ENCODE data around the gene ABCA4.

The ABCA4 gene

GRCh38 chr1:94024104-94024792 lies 96.7 kb downstream of the ABCA4 start:
- TF ChIP-seq, protein P1, sequence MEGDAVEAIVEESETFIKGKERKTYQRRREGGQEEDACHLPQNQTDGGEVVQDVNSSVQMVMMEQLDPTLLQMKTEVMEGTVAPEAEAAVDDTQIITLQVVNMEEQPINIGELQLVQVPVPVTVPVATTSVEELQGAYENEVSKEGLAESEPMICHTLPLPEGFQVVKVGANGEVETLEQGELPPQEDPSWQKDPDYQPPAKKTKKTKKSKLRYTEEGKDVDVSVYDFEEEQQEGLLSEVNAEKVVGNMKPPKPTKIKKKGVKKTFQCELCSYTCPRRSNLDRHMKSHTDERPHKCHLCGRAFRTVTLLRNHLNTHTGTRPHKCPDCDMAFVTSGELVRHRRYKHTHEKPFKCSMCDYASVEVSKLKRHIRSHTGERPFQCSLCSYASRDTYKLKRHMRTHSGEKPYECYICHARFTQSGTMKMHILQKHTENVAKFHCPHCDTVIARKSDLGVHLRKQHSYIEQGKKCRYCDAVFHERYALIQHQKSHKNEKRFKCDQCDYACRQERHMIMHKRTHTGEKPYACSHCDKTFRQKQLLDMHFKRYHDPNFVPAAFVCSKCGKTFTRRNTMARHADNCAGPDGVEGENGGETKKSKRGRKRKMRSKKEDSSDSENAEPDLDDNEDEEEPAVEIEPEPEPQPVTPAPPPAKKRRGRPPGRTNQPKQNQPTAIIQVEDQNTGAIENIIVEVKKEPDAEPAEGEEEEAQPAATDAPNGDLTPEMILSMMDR (IDR thresholded peaks at IDR 0.05; ENCODE audit: borderline replicate concordance, control extremely low read depth, extremely low read depth, insufficient read depth, missing control alignments) = no peak
- in situ Hi-C loops (cut with MboI; ENCODE audit: low sequenced_read_pairs, unreplicated experiment) = no loop called here
- no peak for DNase-seq (ENCODE audit: low spot score)

GRCh38 chr1:94022471-94023189 lies 98.3 kb downstream of the ABCA4 start:
- no peak for DNase-seq (ENCODE audit: low spot score)
- TF ChIP-seq, protein P1 (IDR thresholded peaks at IDR 0.05; ENCODE audit: borderline replicate concordance, control extremely low read depth, extremely low read depth, insufficient read depth, missing control alignments) = no peak
- in situ Hi-C loops (cut with MboI; ENCODE audit: low sequenced_read_pairs, unreplicated experiment) = no loop called here

DNA sequence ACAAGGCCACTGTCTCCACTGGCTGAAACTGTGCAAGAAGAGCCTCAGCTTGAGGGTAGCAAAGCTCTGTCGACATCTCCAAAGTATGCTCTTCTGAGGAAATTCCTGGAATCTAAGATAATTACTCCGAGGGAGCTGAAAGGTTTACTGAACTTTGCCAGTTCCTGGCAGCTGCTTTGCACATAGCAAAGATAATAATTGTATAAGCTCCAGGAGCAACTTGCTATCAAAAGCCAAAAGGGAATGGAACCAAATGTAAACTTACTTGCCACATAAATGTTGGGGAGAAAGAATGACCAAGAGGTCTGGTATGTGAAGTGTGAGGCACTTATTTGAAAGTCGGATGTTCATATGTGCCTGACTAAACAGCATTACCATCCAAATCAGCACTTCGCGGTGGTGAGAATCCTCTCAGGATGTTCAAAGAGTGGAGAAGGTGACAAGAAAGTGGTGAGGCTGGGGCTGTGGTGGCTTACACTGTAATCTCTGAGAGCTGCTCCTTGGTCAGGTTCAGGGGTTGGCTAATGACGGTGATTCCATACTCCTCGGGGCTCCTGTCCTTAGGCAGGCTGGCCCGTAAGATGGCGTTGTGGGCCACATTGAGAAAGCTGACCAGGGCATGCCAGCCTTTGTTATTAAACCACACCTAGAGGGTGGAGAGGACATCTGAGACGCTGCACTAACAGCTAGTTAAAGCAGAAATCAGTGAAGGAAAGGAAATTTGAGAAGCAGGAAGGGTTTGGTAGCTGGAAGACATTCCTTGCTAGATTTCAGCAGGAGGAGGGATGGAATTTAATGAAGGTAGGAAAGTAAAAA lies 100.0 kb downstream of the ABCA4 start:
- in situ Hi-C loops (cut with MboI; ENCODE audit: low sequenced_read_pairs, unreplicated experiment) = no loop called here
- no peak for DNase-seq (ENCODE audit: low spot score)
- TF ChIP-seq, protein P1 (IDR thresholded peaks at IDR 0.05; ENCODE audit: borderline replicate concordance, control extremely low read depth, extremely low read depth, insufficient read depth, missing control alignments) = no peak

DNA sequence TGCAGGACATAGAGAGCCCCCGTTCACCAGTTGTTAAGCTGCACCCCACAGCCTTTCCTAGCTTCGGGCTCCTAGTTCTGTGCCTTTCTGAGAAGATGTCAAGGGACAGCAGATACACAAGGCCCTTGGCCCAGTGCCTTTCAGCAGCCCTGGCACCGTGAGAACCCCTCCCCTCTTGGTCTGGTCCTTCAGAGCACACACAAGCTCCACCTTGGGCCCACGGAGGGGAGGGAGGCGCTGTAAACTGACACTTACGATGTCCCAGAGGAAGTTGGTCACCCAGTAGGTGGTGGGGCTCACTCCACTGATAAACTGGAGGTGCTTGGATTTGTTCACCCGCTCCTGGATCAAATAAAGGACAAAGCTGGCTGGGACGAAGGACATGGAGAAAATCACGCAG lies 101.6 kb downstream of the ABCA4 start:
- in situ Hi-C loops (cut with MboI; ENCODE audit: low sequenced_read_pairs, unreplicated experiment) = no loop called here

DNA sequence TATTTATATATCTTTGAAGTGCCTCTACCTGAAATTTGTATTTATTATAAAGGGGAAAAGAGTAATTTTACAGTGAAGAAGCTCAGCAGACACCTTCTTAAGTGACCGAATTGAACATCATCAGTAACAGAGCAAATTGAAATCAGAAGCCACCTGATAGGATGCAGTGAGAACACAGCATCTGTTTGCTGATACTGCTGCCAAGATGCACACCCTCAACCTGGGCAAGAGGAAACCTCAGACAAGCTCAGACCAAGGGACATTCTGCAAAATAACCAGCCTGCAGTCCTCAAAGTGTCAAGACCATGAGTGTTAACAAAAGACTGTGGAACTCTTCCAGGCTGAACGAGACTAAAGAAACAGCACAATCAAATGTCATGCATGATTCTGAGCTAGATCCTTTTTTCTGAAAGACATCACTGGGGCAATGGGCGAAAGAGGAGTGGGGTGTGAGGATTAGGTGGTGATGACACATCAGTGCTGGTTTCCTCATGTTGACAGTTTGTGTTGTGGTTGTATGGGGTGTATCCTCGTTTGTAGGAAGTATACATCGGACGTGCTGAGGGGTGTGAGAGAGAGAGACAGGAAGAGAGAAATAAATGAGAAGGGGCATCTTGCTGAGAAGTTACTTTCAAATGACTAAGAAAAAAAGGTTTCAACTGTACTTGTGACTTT lies 103.7 kb downstream of the ABCA4 start:
- TF ChIP-seq, protein P1 (IDR thresholded peaks at IDR 0.05; ENCODE audit: borderline replicate concordance, control extremely low read depth, extremely low read depth, insufficient read depth, missing control alignments) = no peak
- DNase-seq (ENCODE audit: low spot score) = no peak
- in situ Hi-C loops (cut with MboI; ENCODE audit: low sequenced_read_pairs, unreplicated experiment) = no loop called here

More for the DNA sequence above, 101.6 kb downstream of the ABCA4 start:
- no peak for DNase-seq (ENCODE audit: low spot score)
- TF ChIP-seq, protein P1 (IDR thresholded peaks at IDR 0.05; ENCODE audit: borderline replicate concordance, control extremely low read depth, extremely low read depth, insufficient read depth, missing control alignments) = no peak

GRCh38 chr1:94015489-94015817 lies 105.5 kb downstream of the ABCA4 start:
- TF ChIP-seq, protein P1 (IDR thresholded peaks at IDR 0.05; ENCODE audit: borderline replicate concordance, control extremely low read depth, extremely low read depth, insufficient read depth, missing control alignments) = no peak
- in situ Hi-C loops (cut with MboI; ENCODE audit: low sequenced_read_pairs, unreplicated experiment) = no loop called here
- no peak for DNase-seq (ENCODE audit: low spot score)

All from GM13976 (cell line).